Hepatocyte (in vitro differentiated cells): ENCODE results near the gene MAU2. TPM values are rescaled to one million over a fixed set of nuclear protein-coding genes. Genes with fewer than 3 reads are reported as not detected.

ENCODE experiments used
- DNase-seq: peaks from one replicate; pipeline ENCODE4 v3.0.0-alpha.2; 2016; ENCODE audit warnings: low spot score
- H2AFZ ChIP-seq: fragments of 200-600 bp; sonication (generic); 2 replicates; pipeline ENCODE4 v1.6.0; 2016; ENCODE audit warnings: antibody characterized with exemption, mild to moderate bottlenecking
- H3K27ac ChIP-seq: fragments of 200-600 bp; sonication (generic); 2 replicates; pipeline ENCODE4 v1.5.1; 2016; ENCODE audit warnings: mild to moderate bottlenecking
- H3K27me3 ChIP-seq: fragments of 200-600 bp; sonication (generic); 2 replicates; pipeline ENCODE4 v1.6.1; 2016
- H3K36me3 ChIP-seq: fragments of 200-600 bp; sonication (generic); replicated peaks from 2 replicates; pipeline ENCODE4 v1.5.1; 2016; ENCODE audit warnings: low read depth; ENCODE audit not compliant: insufficient read depth
- H3K4me1 ChIP-seq: fragments of 200-600 bp; sonication (generic); 2 replicates; pipeline ENCODE4 v1.5.1; 2016; ENCODE audit warnings: mild to moderate bottlenecking, moderate library complexity; ENCODE audit not compliant: insufficient read depth
- H3K4me2 ChIP-seq: fragments of 200-600 bp; sonication (generic); 2 replicates; pipeline ENCODE4 v1.6.0; 2016
- H3K4me3 ChIP-seq: fragments of 200-600 bp; sonication (generic); 2 replicates; pipeline ENCODE4 v1.5.1; 2016; ENCODE audit warnings: mild to moderate bottlenecking
- H3K79me2 ChIP-seq: fragments of 200-600 bp; sonication (generic); 2 replicates; pipeline ENCODE4 v1.6.0; 2017; ENCODE audit warnings: mild to moderate bottlenecking
- H3K9me2 ChIP-seq: fragments of 200-600 bp; sonication (generic); replicated peaks from 2 replicates; pipeline ENCODE4 v1.6.0; 2017; ENCODE audit warnings: mild to moderate bottlenecking; ENCODE audit not compliant: insufficient read depth
- H3K9me3 ChIP-seq: fragments of 200-600 bp; sonication (generic); 2 replicates; pipeline ENCODE4 v1.5.1; 2016; ENCODE audit warnings: low read depth, mild to moderate bottlenecking
- H4K20me1 ChIP-seq: fragments of 200-600 bp; sonication (generic); 2 replicates; pipeline ENCODE4 v1.6.0; 2016; ENCODE audit warnings: mild to moderate bottlenecking; ENCODE audit not compliant: insufficient read depth, poor library complexity, severe bottlenecking
- EZH2 ChIP-seq: fragments of 200-600 bp; sonication (generic); IDR thresholded peaks from 2 replicates; pipeline ENCODE4 v1.6.1; 2016; ENCODE audit warnings: antibody characterized with exemption, mild to moderate bottlenecking, borderline replicate concordance
- EZH2phosphoT487 ChIP-seq: fragments of 200-600 bp; sonication (generic); IDR thresholded peaks from one replicate; pipeline ENCODE4 v1.6.1; 2018; ENCODE audit warnings: antibody characterized with exemption, mild to moderate bottlenecking, low read depth, moderate library complexity; ENCODE audit not compliant: unreplicated experiment, severe bottlenecking
- WGBS: methylation state at CpG from one replicate; pipeline ENCODE4 v1.1.6; 2016; ENCODE audit warnings: low lambda C conversion rate; ENCODE audit errors: missing lambda C conversion rate; 5-methylcytosine and 5-hydroxymethylcytosine counted together
- polyA plus RNA-seq: library from polyadenylated mRNA; unstranded; fragments of >200 nt; fragmentation: Nextera tagmentation; extraction: Ambion mirVana; gene quantifications from 2 replicates; pipeline ENCODE4 v1.2.1, GENCODE V29; 2016
- total RNA-seq: library from RNA; depleted of rRNA; stranded (reverse); fragments of >200 nt; gene quantifications from 2 replicates; pipeline ENCODE4 v1.2.3, GENCODE V29; 2014
- TF ChIP-seq, protein P1 (sequence below): fragments of 200-600 bp; sonication (generic); IDR thresholded peaks from 2 replicates; pipeline ENCODE4 v1.5.1; 2016; ENCODE audit warnings: antibody characterized with exemption, mild to moderate bottlenecking; ENCODE audit not compliant: poor library complexity

MAU2 gene
- total and polyA plus RNA-seq, 2 experiments from 2014 or later: 25.3 to 31.8 TPM

DNA sequence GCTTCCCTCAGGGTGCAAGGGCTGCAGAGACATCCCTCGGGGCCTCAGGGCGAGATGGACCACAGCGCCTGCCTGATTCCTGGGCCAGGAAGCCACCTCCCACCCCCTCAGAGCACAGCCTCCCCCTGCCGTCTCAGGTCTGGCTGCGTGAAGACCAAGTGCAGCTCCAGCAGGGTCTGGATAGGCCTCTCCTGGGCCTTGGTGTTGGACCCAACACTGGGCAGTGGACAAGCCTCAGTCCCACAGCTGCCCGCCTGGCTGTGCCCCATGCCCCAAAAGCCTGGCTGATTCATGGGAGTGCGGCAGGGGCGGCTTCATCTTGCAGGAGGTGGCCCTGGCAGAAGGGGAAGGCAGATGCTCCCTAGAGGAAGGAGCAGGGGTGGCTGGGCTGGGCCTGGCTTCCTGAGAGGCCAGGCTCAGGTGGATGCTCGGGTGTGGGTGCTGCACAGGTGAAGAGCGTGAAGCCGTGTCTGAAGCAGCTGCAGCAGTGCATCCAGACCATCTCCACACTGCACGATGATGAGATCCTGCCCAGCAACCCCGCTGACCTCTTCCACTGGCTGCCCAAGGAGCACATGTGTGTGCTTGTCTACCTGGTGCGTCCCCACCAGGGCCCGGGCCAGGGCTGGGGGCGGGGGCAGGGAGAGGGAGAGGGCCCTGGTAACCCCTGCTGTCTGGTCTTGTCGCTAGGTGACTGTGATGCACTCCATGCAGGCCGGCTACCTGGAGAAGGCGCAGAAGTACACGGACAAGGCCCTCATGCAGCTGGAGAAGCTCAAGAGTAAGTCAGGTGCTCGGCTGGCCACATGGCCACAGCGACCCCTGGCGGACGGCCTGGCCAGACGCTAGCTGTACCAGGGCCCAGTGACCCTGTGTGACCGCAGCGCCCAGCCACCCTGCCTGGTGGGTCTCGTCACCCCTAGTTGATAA, 21.7 kb downstream of the MAU2 start:
- Histone ChIP-seq H3K4me3 (no peak overlapping the region), H3K9me2 (no peaks in the 10 kb centered on the region), H4K20me1 (no peaks in the 10 kb centered on the region), H3K4me1 (no peaks in the 10 kb centered on the region), H3K79me2 (no peaks in the 10 kb centered on the region), H2AFZ (no peak overlapping the region), H3K27me3 (no peaks in the 10 kb centered on the region), H3K36me3 (no peaks in the 10 kb centered on the region), H3K9me3 (no peaks in the 10 kb centered on the region), H3K4me2 (no peak overlapping the region), H3K27ac (no peak overlapping the region)
- WGBS: 68% methylated on average over 24 of the region's 28 CpGs
- DNase-seq: peak; percentile 84
- TF ChIP-seq, protein P1, sequence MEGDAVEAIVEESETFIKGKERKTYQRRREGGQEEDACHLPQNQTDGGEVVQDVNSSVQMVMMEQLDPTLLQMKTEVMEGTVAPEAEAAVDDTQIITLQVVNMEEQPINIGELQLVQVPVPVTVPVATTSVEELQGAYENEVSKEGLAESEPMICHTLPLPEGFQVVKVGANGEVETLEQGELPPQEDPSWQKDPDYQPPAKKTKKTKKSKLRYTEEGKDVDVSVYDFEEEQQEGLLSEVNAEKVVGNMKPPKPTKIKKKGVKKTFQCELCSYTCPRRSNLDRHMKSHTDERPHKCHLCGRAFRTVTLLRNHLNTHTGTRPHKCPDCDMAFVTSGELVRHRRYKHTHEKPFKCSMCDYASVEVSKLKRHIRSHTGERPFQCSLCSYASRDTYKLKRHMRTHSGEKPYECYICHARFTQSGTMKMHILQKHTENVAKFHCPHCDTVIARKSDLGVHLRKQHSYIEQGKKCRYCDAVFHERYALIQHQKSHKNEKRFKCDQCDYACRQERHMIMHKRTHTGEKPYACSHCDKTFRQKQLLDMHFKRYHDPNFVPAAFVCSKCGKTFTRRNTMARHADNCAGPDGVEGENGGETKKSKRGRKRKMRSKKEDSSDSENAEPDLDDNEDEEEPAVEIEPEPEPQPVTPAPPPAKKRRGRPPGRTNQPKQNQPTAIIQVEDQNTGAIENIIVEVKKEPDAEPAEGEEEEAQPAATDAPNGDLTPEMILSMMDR: peak; percentile 88
- no peak for TF ChIP-seq EZH2

DNA sequence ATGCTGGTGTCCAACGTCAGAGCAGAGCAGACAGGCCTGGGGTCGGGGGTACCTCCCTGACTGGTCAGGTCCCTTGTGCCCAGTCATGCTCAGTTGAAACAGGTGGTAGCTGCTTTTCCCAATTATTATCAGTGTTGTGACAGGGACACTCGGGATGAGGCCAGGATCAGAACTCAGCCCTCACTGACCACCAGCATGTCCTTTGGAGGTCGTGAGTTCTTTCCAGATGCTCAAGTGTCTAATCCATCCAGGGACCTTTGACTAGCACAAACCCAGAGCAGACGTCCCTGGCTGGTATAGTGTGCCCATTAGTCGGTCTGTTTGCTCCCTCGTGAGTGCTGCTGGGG, 22.4 kb downstream of the MAU2 start:
- no peak overlapping the region for H3K27ac ChIP-seq
- no peaks in the 10 kb centered on the region for H3K9me2 ChIP-seq
- H3K36me3 ChIP-seq: no peaks in the 10 kb centered on the region
- H3K4me1 ChIP-seq: no peaks in the 10 kb centered on the region
- no peaks in the 10 kb centered on the region for H4K20me1 ChIP-seq
- DNase-seq: no peak
- no peaks in the 10 kb centered on the region for H3K79me2 ChIP-seq
- WGBS: 80% methylated on average over 7 of the region's 7 CpGs
- H3K4me3 ChIP-seq: no peak overlapping the region
- H3K4me2 ChIP-seq: no peak overlapping the region
- no peaks in the 10 kb centered on the region for H3K9me3 ChIP-seq
- no peak overlapping the region for H2AFZ ChIP-seq
- no peak for TF ChIP-seq EZH2phosphoT487
- TF ChIP-seq EZH2: no peak
- TF ChIP-seq, protein P1: no peak
- H3K27me3 ChIP-seq: no peaks in the 10 kb centered on the region

DNA sequence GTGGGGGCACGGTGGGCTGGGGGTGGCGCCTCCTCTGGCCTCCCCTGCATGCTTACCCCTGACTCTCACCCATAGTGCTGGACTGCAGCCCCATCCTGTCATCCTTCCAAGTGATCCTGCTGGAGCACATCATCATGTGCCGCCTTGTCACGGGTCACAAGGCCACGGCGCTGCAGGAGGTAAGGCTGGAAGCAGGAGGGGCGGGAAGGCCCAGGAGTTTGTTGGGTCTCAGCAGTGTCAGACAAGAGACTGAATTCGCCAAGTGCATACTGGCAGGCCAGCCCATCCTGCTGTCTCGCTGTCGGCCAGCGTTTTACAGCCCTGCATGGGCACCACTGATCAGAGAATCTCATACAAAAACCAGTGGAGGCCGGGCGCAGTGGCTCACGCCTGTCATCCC, 23.1 kb downstream of the MAU2 start:
- TF ChIP-seq EZH2 (no peak), EZH2phosphoT487 (no peak)
- TF ChIP-seq, protein P1: no peak

More for the DNA sequence above, 23.1 kb downstream of the MAU2 start:
- WGBS: 94% methylated on average over 14 of the region's 14 CpGs
- H2AFZ ChIP-seq: no peak overlapping the region
- no peaks in the 10 kb centered on the region for H3K9me3 ChIP-seq
- no peaks in the 10 kb centered on the region for H3K79me2 ChIP-seq
- H3K27me3 ChIP-seq: no peaks in the 10 kb centered on the region
- H3K4me3 ChIP-seq: no peak overlapping the region
- no peak overlapping the region for H3K27ac ChIP-seq
- H3K4me2 ChIP-seq: no peak overlapping the region
- DNase-seq: no peak
- no peaks in the 10 kb centered on the region for H4K20me1 ChIP-seq
- no peaks in the 10 kb centered on the region for H3K36me3 ChIP-seq
- no peaks in the 10 kb centered on the region for H3K4me1 ChIP-seq
- no peaks in the 10 kb centered on the region for H3K9me2 ChIP-seq
